GM10248 (cell line): ENCODE results near the gene CA10.

ENCODE experiments used
- CTCF ChIA-PET: fragments of 300-600 bp; sonication (Branson Sonifier 250); formaldehyde crosslinking; extraction: SDS; loops from one replicate; lab custom pipeline; 2021; ENCODE audit warnings: antibody characterized with exemption; lab: Yijun Ruan, JAX
- POLR2A ChIA-PET: fragments of 350-650 bp; sonication (Branson Sonifier 250); formaldehyde crosslinking; extraction: SDS; loops from one replicate; lab custom pipeline; 2020; ENCODE audit warnings: antibody characterized with exemption; lab: Yijun Ruan, JAX
- DNase-seq: peaks from one replicate; pipeline ENCODE4 v3.0.0; 2012; ENCODE audit errors: extremely low spot score
- TF ChIP-seq, protein P1 (sequence below): IDR thresholded peaks from 2 replicates; pipeline ENCODE4 v1.5.1; 2012; ENCODE audit warnings: mild to moderate bottlenecking, low read depth; ENCODE audit errors: extremely low read depth, missing control alignments, control extremely low read depth

The CA10 gene

DNA sequence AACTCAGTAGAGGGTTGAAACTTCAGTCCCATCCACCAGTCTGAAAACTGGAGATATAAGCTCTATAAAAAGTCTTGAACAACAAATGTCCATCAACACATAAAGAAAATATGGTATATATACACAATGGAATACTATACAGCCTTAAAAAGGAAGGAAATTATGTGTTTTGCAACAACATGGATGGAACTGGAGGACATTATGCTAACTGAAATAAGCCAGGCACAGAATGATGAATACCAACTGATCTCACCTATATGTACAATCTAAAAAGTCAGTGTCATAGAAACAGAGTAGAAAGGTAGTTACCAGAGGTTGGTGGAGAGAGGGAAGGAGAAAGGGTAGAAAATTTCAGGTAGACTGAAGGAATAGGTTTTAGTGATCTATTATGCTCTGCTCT lies 438.1 kb downstream of the CA10 start:
- no peak for DNase-seq
- CTCF ChIA-PET, result no interaction called here
- TF ChIP-seq, protein P1, sequence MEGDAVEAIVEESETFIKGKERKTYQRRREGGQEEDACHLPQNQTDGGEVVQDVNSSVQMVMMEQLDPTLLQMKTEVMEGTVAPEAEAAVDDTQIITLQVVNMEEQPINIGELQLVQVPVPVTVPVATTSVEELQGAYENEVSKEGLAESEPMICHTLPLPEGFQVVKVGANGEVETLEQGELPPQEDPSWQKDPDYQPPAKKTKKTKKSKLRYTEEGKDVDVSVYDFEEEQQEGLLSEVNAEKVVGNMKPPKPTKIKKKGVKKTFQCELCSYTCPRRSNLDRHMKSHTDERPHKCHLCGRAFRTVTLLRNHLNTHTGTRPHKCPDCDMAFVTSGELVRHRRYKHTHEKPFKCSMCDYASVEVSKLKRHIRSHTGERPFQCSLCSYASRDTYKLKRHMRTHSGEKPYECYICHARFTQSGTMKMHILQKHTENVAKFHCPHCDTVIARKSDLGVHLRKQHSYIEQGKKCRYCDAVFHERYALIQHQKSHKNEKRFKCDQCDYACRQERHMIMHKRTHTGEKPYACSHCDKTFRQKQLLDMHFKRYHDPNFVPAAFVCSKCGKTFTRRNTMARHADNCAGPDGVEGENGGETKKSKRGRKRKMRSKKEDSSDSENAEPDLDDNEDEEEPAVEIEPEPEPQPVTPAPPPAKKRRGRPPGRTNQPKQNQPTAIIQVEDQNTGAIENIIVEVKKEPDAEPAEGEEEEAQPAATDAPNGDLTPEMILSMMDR, result no peak
- POLR2A ChIA-PET, result no interaction called here

DNA sequence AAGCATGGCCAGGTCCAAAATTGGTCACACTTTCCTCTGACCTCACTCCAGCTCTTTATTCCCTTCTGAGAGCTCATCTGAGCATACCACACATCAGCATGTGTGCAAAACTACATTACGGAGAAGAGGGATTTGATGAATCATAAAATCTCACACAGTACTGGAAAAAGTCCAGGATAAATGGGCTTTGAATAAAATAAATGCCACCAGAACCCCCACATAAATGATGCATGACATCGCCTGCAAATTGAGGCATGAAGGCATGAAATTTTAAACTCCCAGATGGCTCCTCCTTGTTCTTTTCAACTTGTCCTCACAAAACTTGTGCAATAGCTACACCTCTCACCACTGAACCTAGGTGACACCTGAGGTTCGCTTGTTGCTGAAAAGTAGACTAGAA lies 439.5 kb downstream of the CA10 start:
- CTCF ChIA-PET, result no interaction called here
- TF ChIP-seq, protein P1, result no peak
- DNase-seq, result no peak
- POLR2A ChIA-PET, result no interaction called here

DNA sequence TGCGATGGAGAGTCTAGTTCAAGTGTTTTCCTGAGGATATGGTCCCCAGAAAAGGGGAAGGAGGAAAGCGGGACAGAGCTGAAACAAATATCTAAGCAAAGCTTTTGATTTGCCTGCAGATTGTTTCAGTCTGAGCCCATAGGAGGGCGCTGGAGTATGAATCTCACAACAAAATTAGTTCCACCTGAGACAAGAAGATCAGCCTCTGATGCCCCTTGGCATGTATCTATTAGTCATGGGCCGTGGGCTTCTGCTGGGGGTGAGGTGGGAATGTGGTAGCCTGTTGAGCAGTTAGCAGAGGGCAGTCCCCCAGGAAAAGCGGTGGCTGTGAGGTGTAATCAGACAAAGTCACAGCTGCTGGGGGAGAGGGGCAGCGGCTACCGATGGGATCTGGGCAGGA lies 446.9 kb downstream of the CA10 start:
- POLR2A ChIA-PET, result no interaction called here
- TF ChIP-seq, protein P1, result no peak
- DNase-seq, result no peak
- CTCF ChIA-PET, result interaction anchor here (1.5 kb wide), 1 partner anchor 53 kb away, joined by 4 read pairs; no protein-coding TSS in a partner anchor

DNA sequence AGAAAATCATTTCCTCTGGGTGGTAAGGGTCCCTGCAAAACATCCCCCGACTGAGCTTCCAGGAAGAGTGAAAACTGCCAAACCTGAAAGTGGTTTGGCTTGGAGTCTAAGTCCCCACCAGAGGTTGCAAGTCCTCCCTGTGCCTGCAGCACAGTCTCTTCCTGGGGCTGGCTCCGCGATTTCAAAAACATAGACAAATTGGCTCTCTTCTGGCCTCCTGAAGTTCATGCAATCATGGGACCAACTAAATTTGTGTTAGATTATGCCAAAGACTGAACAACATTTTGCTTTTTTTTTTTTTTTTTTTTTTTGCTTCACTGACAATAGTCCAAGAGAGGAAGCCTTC lies 447.9 kb downstream of the CA10 start:
- ChIA-PET POLR2A (no interaction called here), CTCF (interaction anchor here (1.1 to 1.5 kb wide), 2 partner anchors 23 to 54 kb away, joined by 3 to 4 read pairs; no protein-coding TSS in a partner anchor)
- TF ChIP-seq, protein P1, result no peak
- no peak for DNase-seq

DNA sequence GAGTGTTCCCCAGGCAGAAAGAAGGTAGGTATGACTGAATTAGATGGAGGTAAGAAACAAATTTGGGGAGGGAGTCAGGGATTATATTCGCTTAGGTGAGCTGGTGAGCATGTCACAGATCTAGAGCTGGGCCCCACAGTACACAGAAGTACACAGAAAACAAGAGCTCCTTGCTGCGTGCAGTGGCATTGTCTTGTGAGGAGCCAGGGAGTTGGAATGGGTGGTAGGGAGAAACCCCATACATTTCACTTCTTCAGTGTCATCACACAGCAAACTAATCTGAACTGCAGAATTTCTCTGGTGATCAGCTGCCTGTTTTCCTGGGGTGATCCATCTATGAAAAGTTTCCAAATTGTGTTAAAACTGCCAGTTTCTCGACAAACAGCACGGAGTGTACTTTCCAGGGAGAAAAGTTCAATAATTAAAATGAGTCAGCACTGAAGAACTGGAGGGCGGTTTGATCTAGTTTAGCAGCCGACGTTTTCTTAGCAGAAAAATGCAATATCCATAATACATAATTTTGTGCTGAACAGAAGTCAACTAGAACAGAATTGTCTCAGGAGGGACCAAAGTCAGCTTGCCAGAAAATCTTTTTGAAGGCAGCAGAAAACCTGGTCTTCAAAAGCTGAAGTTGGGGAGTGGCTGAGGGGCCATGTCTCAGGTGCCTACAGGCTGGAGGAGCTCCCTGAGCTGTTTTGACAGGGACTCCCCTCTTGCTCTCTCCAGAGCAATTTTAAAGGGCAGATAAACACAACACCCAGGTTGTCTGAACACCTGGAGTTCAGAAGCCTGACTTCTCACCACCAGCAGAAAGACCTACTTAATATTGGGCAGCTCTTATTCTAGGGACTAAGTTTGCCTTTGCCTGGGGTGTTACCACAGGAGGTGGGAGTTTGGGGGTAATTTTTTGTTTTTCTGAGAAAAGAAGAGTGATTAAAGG lies 448.6 kb downstream of the CA10 start:
- POLR2A ChIA-PET, result no interaction called here
- DNase-seq, result no peak
- CTCF ChIA-PET, result interaction anchor here (1.1 to 1.5 kb wide), 2 partner anchors 23 to 54 kb away, joined by 3 to 4 read pairs; no protein-coding TSS in a partner anchor
- TF ChIP-seq, protein P1, result no peak

DNA sequence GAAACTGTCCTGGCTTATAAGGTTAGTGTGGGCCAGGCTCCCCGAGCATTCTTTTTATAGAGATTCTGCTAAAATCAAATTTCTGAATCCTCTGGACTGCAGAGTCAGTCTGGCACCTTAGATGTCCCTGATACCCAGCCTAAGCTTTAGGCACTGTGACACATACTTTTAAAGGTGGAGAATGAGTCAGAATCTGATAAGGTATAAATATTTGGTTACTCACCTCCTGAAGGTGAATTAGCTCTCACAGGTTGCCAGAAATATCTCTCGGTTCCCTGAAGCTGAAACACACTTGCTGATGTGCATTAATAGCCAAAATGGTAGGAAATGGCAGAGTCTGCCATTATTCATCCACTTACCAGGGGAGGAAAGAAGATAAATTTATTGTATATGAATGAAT lies 451.3 kb downstream of the CA10 start:
- DNase-seq, result no peak
- TF ChIP-seq, protein P1, result no peak
- POLR2A ChIA-PET, result no interaction called here
- CTCF ChIA-PET, result interaction anchor here (1.1 kb wide), 1 partner anchor 18 kb away, joined by 3 read pairs; no protein-coding TSS in a partner anchor
